ENCODE data around the gene THSD7A.

Gene THSD7A

GRCh38 chr7:11486271-11486670 lies 345.7 kb downstream of the THSD7A start:
- Histone ChIP-seq H3K4me1 (ENCODE audit: control insufficient read depth, insufficient read depth, low read length) (no peaks in the 10 kb centered on the region), H3K9me3 (replicated peaks; ENCODE audit: low read length) (no peaks in the 10 kb centered on the region), H3K4me3 (ENCODE audit: low read length) (no peak overlapping the region), H3K36me3 (ENCODE audit: insufficient read depth, low read length) (no peaks in the 10 kb centered on the region), H3K27me3 (ENCODE audit: control insufficient read depth, insufficient read depth, low read length) (no peaks in the 10 kb centered on the region), H3K9ac (ENCODE audit: low read depth, low read length) (no peak overlapping the region), H3K4me2 (ENCODE audit: low read length) (no peak overlapping the region)

GRCh38 chr7:11485636-11486035 lies 346.4 kb downstream of the THSD7A start:
- Histone ChIP-seq H3K9me3 (replicated peaks; ENCODE audit: low read length) (no peaks in the 10 kb centered on the region), H3K4me1 (ENCODE audit: control insufficient read depth, insufficient read depth, low read length) (no peaks in the 10 kb centered on the region), H3K9ac (ENCODE audit: low read depth, low read length) (no peak overlapping the region), H3K4me3 (ENCODE audit: low read length) (no peak overlapping the region), H3K27me3 (ENCODE audit: control insufficient read depth, insufficient read depth, low read length) (no peaks in the 10 kb centered on the region), H3K36me3 (ENCODE audit: insufficient read depth, low read length) (no peaks in the 10 kb centered on the region), H3K4me2 (ENCODE audit: low read length) (no peak overlapping the region)

GRCh38 chr7:11480143-11480542 lies 351.9 kb downstream of the THSD7A start:
- H3K27me3 ChIP-seq (ENCODE audit: control insufficient read depth, insufficient read depth, low read length), result no peaks in the 10 kb centered on the region
- no peak overlapping the region for H3K4me3 ChIP-seq (ENCODE audit: low read length)
- no peak overlapping the region for H3K9ac ChIP-seq (ENCODE audit: low read depth, low read length)
- H3K4me2 ChIP-seq (ENCODE audit: low read length), result no peak overlapping the region
- H3K36me3 ChIP-seq (ENCODE audit: insufficient read depth, low read length), result no peaks in the 10 kb centered on the region
- no peaks in the 10 kb centered on the region for H3K4me1 ChIP-seq (ENCODE audit: control insufficient read depth, insufficient read depth, low read length)
- H3K9me3 ChIP-seq (replicated peaks; ENCODE audit: low read length), result no peaks in the 10 kb centered on the region

GRCh38 chr7:11478882-11479281 lies 353.1 kb downstream of the THSD7A start:
- H3K4me1 ChIP-seq (ENCODE audit: control insufficient read depth, insufficient read depth, low read length), result no peaks in the 10 kb centered on the region
- no peaks in the 10 kb centered on the region for H3K9me3 ChIP-seq (replicated peaks; ENCODE audit: low read length)
- no peaks in the 10 kb centered on the region for H3K36me3 ChIP-seq (ENCODE audit: insufficient read depth, low read length)
- H3K9ac ChIP-seq (ENCODE audit: low read depth, low read length), result no peak overlapping the region
- H3K4me2 ChIP-seq (ENCODE audit: low read length), result no peak overlapping the region
- H3K4me3 ChIP-seq (ENCODE audit: low read length), result no peak overlapping the region
- H3K27me3 ChIP-seq (ENCODE audit: control insufficient read depth, insufficient read depth, low read length), result no peaks in the 10 kb centered on the region

- Histone ChIP-seq H3K9ac (ENCODE audit: low read depth, low read length) (no peak overlapping the region), H3K4me2 (ENCODE audit: low read length) (no peak overlapping the region), H3K4me1 (ENCODE audit: control insufficient read depth, insufficient read depth, low read length) (no peaks in the 10 kb centered on the region), H3K4me3 (ENCODE audit: low read length) (no peak overlapping the region), H3K9me3 (replicated peaks; ENCODE audit: low read length) (no peaks in the 10 kb centered on the region), H3K36me3 (ENCODE audit: insufficient read depth, low read length) (no peaks in the 10 kb centered on the region), H3K27me3 (ENCODE audit: control insufficient read depth, insufficient read depth, low read length) (no peaks in the 10 kb centered on the region)
Observed at GRCh38 chr7:11478426-11478825, 353.6 kb downstream of the THSD7A start.

- no peak overlapping the region for H3K4me3 ChIP-seq (ENCODE audit: low read length)
- H3K4me2 ChIP-seq (ENCODE audit: low read length), result no peak overlapping the region
- no peak overlapping the region for H3K9ac ChIP-seq (ENCODE audit: low read depth, low read length)
- no peaks in the 10 kb centered on the region for H3K36me3 ChIP-seq (ENCODE audit: insufficient read depth, low read length)
- no peaks in the 10 kb centered on the region for H3K4me1 ChIP-seq (ENCODE audit: control insufficient read depth, insufficient read depth, low read length)
- no peaks in the 10 kb centered on the region for H3K27me3 ChIP-seq (ENCODE audit: control insufficient read depth, insufficient read depth, low read length)
- no peaks in the 10 kb centered on the region for H3K9me3 ChIP-seq (replicated peaks; ENCODE audit: low read length)
Observed at GRCh38 chr7:11474902-11475585, 357.0 kb downstream of the THSD7A start.

GRCh38 chr7:11473807-11474424 lies 358.1 kb downstream of the THSD7A start:
- Histone ChIP-seq H3K27me3 (ENCODE audit: control insufficient read depth, insufficient read depth, low read length) (no peaks in the 10 kb centered on the region), H3K4me1 (ENCODE audit: control insufficient read depth, insufficient read depth, low read length) (no peaks in the 10 kb centered on the region), H3K4me3 (ENCODE audit: low read length) (no peak overlapping the region), H3K9ac (ENCODE audit: low read depth, low read length) (no peak overlapping the region), H3K36me3 (ENCODE audit: insufficient read depth, low read length) (no peaks in the 10 kb centered on the region), H3K4me2 (ENCODE audit: low read length) (no peak overlapping the region), H3K9me3 (replicated peaks; ENCODE audit: low read length) (no peaks in the 10 kb centered on the region)

GRCh38 chr7:11473220-11473619 lies 358.8 kb downstream of the THSD7A start:
- Histone ChIP-seq H3K9ac (ENCODE audit: low read depth, low read length) (no peak overlapping the region), H3K4me1 (ENCODE audit: control insufficient read depth, insufficient read depth, low read length) (no peaks in the 10 kb centered on the region), H3K36me3 (ENCODE audit: insufficient read depth, low read length) (no peaks in the 10 kb centered on the region), H3K9me3 (replicated peaks; ENCODE audit: low read length) (no peaks in the 10 kb centered on the region), H3K4me3 (ENCODE audit: low read length) (no peak overlapping the region), H3K4me2 (ENCODE audit: low read length) (no peak overlapping the region), H3K27me3 (ENCODE audit: control insufficient read depth, insufficient read depth, low read length) (no peaks in the 10 kb centered on the region)

GRCh38 chr7:11472646-11473045 lies 359.4 kb downstream of the THSD7A start:
- no peaks in the 10 kb centered on the region for H3K36me3 ChIP-seq (ENCODE audit: insufficient read depth, low read length)

GRCh38 chr7:11471255-11471654 lies 360.7 kb downstream of the THSD7A start:
- no peaks in the 10 kb centered on the region for H3K4me1 ChIP-seq (ENCODE audit: control insufficient read depth, insufficient read depth, low read length)
- H3K27me3 ChIP-seq (ENCODE audit: control insufficient read depth, insufficient read depth, low read length), result no peaks in the 10 kb centered on the region
- no peaks in the 10 kb centered on the region for H3K36me3 ChIP-seq (ENCODE audit: insufficient read depth, low read length)
- H3K4me3 ChIP-seq (ENCODE audit: low read length), result no peak overlapping the region
- H3K9ac ChIP-seq (ENCODE audit: low read depth, low read length), result no peak overlapping the region
- H3K4me2 ChIP-seq (ENCODE audit: low read length), result no peak overlapping the region
- no peaks in the 10 kb centered on the region for H3K9me3 ChIP-seq (replicated peaks; ENCODE audit: low read length)

More at GRCh38 chr7:11472646-11473045, 359.4 kb downstream of the THSD7A start:
- Histone ChIP-seq H3K27me3 (ENCODE audit: control insufficient read depth, insufficient read depth, low read length) (no peaks in the 10 kb centered on the region), H3K9ac (ENCODE audit: low read depth, low read length) (no peak overlapping the region), H3K4me1 (ENCODE audit: control insufficient read depth, insufficient read depth, low read length) (no peaks in the 10 kb centered on the region), H3K9me3 (replicated peaks; ENCODE audit: low read length) (no peaks in the 10 kb centered on the region), H3K4me2 (ENCODE audit: low read length) (no peak overlapping the region), H3K4me3 (ENCODE audit: low read length) (no peak overlapping the region)

GRCh38 chr7:11469028-11469745 lies 362.8 kb downstream of the THSD7A start:
- H3K4me2 ChIP-seq (ENCODE audit: low read length), result no peak overlapping the region
- H3K4me1 ChIP-seq (ENCODE audit: control insufficient read depth, insufficient read depth, low read length), result no peaks in the 10 kb centered on the region
- H3K9me3 ChIP-seq (replicated peaks; ENCODE audit: low read length), result no peaks in the 10 kb centered on the region
- H3K9ac ChIP-seq (ENCODE audit: low read depth, low read length), result no peak overlapping the region
- H3K4me3 ChIP-seq (ENCODE audit: low read length), result no peak overlapping the region
- H3K27me3 ChIP-seq (ENCODE audit: control insufficient read depth, insufficient read depth, low read length), result no peaks in the 10 kb centered on the region
- H3K36me3 ChIP-seq (ENCODE audit: insufficient read depth, low read length), result no peaks in the 10 kb centered on the region

Data from skeletal muscle satellite cell (primary cell).